Measurements from ENCODE around the gene STK40. TPM values are rescaled to one million over a fixed set of nuclear protein-coding genes. Genes with fewer than 3 reads are reported as not detected.
A peak's percentile ranks its signal among the peaks of the same experiment; 100 is the strongest.

The STK40 gene
- total RNA-seq, 1 donor from 2014 or later = 80.1 TPM

DNA sequence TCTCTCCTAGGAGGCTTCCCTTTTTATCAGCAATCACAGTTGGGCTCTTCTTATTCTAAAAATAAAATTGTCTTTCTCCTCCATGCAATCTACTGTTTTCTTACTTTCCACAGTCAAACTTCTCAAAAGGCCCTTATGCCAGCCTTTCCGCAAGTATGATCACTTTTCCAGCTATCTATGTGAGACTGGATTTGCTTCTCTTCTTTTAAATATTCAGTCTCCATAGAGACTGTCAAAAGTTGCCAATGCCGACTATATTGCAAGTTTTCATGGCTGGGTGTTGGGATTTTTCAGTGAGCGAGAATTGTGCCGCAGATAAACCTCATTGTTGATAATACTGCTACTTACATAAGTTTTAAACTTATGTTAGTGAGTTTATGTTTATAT is 16.8 kb upstream of the STK40 start:
- Mint-ChIP-seq H3K4me3 (peak overlapping the region; percentile 64), H3K36me3 (ENCODE audit: low read depth) (no peaks in the 10 kb centered on the region), H3K27ac (ENCODE audit: unreplicated experiment) (no peak overlapping the region), H3K27me3 (ENCODE audit: low read depth) (no peaks in the 10 kb centered on the region), H3K9me3 (no peaks in the 10 kb centered on the region), H3K4me1 (peaks cover 24% of the 10 kb centered on the region)
- DNase-seq (ENCODE audit: low read depth, low spot score) = no peak
- TF ChIP-seq, protein P1, sequence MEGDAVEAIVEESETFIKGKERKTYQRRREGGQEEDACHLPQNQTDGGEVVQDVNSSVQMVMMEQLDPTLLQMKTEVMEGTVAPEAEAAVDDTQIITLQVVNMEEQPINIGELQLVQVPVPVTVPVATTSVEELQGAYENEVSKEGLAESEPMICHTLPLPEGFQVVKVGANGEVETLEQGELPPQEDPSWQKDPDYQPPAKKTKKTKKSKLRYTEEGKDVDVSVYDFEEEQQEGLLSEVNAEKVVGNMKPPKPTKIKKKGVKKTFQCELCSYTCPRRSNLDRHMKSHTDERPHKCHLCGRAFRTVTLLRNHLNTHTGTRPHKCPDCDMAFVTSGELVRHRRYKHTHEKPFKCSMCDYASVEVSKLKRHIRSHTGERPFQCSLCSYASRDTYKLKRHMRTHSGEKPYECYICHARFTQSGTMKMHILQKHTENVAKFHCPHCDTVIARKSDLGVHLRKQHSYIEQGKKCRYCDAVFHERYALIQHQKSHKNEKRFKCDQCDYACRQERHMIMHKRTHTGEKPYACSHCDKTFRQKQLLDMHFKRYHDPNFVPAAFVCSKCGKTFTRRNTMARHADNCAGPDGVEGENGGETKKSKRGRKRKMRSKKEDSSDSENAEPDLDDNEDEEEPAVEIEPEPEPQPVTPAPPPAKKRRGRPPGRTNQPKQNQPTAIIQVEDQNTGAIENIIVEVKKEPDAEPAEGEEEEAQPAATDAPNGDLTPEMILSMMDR (conservative IDR thresholded peaks at IDR 0.05) = no peak

DNA sequence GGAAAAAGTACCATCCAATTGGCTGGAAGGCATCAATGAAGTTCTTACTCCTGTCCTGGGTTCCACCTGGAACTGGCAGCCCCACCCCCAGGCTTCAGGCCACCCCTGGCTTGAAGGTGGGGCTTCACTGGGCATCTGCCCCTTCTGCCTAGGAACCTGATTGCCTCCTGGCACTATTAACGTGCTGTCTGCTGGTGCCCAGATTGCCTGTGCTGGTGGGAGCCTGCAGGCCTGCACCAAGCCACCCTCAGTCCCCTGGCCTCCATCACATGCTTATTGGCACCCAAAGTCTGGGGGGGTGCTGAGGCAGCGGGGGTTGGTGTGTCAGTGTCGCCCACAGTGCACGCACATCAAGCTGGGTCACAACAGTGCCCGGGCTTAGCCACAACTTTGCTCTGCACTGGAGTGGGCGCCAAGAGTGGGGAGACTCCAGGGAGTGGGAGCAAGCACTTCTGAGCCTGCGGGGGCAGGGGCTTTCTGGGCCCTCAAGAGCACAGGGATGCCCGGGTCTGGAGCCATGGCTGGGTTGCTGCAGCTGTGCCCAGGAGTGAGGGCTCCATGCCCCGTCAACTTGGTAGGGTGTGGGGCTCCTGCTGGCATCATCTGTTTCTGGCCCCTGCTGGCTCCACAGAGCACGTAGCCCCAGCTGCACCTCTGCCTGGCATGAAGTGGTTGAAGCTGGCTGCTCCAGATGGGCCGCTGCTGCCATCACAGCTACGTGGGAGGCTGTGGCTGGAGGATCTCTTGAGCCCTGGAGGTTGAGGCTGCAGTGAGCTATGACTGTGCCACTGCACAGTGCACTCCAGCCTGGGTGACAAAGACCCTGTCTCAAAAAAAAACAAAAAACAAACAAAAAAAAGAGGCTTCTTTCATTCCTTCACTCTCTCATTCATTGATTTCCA is 16.1 kb upstream of the STK40 start:
- Mint-ChIP-seq H3K36me3 (ENCODE audit: low read depth) (no peaks in the 10 kb centered on the region), H3K27ac (ENCODE audit: unreplicated experiment) (peak overlapping the region; percentile 98), H3K9me3 (no peaks in the 10 kb centered on the region), H3K4me3 (peak overlapping the region; percentile 96), H3K4me1 (peaks cover 29% of the 10 kb centered on the region), H3K27me3 (ENCODE audit: low read depth) (no peaks in the 10 kb centered on the region)
- TF ChIP-seq, protein P1 (conservative IDR thresholded peaks at IDR 0.05) = no peak
- DNase-seq (ENCODE audit: low read depth, low spot score) = no peak

DNA sequence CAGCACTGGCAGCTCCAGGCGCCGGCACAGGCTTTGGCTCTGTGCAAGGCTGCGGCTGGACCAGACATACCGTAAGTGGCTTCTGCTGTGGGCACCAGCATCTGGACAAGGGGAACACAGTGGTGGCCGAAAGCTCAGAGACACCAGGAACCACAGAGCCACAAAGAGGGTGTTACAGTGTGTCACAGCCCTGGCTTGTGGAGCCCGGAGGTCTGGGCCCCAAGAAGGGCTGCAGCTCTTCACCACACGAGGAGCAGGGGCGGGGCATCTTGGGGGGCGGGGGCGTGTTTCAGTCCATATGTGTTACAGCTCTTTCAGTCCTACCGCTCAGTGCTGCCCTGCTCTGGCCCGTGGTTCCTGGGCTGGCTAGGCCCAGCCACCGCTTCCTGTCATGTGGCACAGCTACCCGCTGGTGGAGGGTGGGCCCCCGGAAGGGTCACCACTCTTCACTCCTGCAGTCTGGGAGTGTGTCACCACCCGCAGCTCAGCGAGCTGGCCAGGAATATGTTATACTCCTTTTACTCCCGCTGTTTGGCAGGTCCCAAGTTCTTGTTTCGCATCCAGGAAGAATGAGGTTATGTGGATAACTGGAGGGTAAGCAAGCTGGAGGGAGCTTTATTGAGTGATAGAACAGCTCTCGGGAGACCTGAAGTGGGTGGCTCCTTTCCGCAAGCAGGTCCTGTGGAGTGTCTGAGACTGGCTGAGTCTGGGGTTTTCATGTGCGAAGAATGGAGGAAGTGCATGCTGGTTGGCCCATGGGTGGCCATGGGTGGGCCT is 15.3 kb upstream of the STK40 start:
- TF ChIP-seq, protein P1 (conservative IDR thresholded peaks at IDR 0.05) = no peak
- Mint-ChIP-seq H3K9me3 (no peaks in the 10 kb centered on the region), H3K4me1 (peaks cover 35% of the 10 kb centered on the region), H3K27ac (ENCODE audit: unreplicated experiment) (peak overlapping the region; percentile 98), H3K36me3 (ENCODE audit: low read depth) (no peaks in the 10 kb centered on the region), H3K4me3 (peak overlapping the region; percentile 96), H3K27me3 (ENCODE audit: low read depth) (no peaks in the 10 kb centered on the region)
- peak; percentile 66 for DNase-seq (ENCODE audit: low read depth, low spot score)

DNA sequence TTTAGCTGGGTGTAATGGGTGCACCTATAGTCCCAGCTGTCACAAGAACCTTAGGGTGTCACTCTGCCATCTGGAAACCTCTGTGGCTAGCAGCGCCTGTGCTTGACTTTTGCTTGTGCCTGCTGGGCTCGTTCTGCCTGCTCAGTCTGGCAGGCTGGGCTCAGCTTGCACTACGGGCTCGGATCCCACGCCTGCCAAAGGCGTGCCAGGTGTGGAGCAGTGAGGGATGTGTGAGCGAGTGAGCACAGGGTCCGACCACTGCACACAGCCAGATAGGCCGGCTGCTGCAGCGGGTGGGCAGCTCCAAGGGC is 14.7 kb upstream of the STK40 start:
- Mint-ChIP-seq H3K4me1 (peaks cover 35% of the 10 kb centered on the region), H3K27me3 (ENCODE audit: low read depth) (no peaks in the 10 kb centered on the region), H3K9me3 (no peaks in the 10 kb centered on the region), H3K27ac (ENCODE audit: unreplicated experiment) (no peak overlapping the region), H3K36me3 (ENCODE audit: low read depth) (no peaks in the 10 kb centered on the region), H3K4me3 (peak overlapping the region; percentile 96)
- DNase-seq (ENCODE audit: low read depth, low spot score) = no peak
- TF ChIP-seq, protein P1 (conservative IDR thresholded peaks at IDR 0.05) = no peak

DNA sequence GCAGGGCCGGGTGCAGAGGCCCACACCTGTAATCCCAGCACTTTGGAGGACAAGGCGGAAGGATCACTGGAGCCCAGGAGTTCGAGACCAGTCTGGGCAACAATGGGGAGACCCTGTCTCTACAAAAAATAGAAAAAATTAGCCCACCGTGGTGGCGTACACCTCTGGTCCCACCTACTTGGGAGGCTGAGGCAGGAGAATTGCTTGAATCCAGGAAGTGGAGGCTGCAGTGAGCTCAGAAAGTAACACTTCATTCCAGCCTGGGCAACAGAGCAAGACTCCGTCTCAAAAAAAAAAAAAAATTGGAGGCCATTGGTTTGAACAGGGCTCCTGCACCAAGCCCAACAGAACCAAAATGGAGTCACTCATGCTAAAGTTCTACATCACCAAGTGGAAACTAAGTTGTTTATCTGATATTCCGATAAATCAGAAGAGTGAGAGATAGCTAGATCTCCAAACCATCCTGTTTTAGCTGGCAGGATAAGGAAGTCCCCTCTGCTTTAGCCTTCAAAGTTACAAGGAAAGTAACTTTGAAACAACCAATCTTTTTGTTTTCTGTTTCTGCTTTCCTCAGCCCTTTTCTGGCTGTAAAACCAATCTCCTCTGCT is 12.8 kb upstream of the STK40 start:
- no peak for DNase-seq (ENCODE audit: low read depth, low spot score)
- Mint-ChIP-seq H3K9me3 (no peaks in the 10 kb centered on the region), H3K4me3 (peak overlapping the region; percentile 96), H3K36me3 (ENCODE audit: low read depth) (no peaks in the 10 kb centered on the region), H3K27ac (ENCODE audit: unreplicated experiment) (peak overlapping the region; percentile 96), H3K4me1 (peaks cover 39% of the 10 kb centered on the region), H3K27me3 (ENCODE audit: low read depth) (no peaks in the 10 kb centered on the region)
- TF ChIP-seq, protein P1 (conservative IDR thresholded peaks at IDR 0.05) = no peak

Measured in neural crest cell (in vitro differentiated cells).